Glutamatergic neuron (in vitro differentiated cells): ENCODE results near the gene MXD4. TPM values are rescaled to one million over a fixed set of nuclear protein-coding genes. Genes with fewer than 3 reads are reported as not detected.

ENCODE experiments used
- DNase-seq: peaks from one replicate; pipeline ENCODE4 v3.0.0; 2022
- H3K27ac Mint-ChIP-seq: one replicate; pipeline ENCODE4 v1.8.0; 2020; ENCODE audit warnings: mild to moderate bottlenecking, mixed read lengths, inconsistent platforms; ENCODE audit not compliant: unreplicated experiment
- H3K27me3 Mint-ChIP-seq: one replicate; pipeline ENCODE4 v1.8.0; 2020; ENCODE audit warnings: mild to moderate bottlenecking, moderate library complexity, mixed read lengths, inconsistent platforms; ENCODE audit not compliant: unreplicated experiment
- H3K36me3 Mint-ChIP-seq: one replicate; pipeline ENCODE4 v1.8.0; 2020; ENCODE audit warnings: mild to moderate bottlenecking, mixed read lengths, inconsistent platforms; ENCODE audit not compliant: unreplicated experiment
- H3K4me1 Mint-ChIP-seq: one replicate; pipeline ENCODE4 v1.8.0; 2020; ENCODE audit warnings: mild to moderate bottlenecking, low read depth, mixed read lengths, inconsistent platforms; ENCODE audit not compliant: unreplicated experiment
- H3K4me3 Mint-ChIP-seq: one replicate; pipeline ENCODE4 v1.8.0; 2020; ENCODE audit warnings: mild to moderate bottlenecking, mixed read lengths, inconsistent platforms; ENCODE audit not compliant: unreplicated experiment
- H3K9me3 Mint-ChIP-seq: one replicate; pipeline ENCODE4 v1.8.0; 2020; ENCODE audit warnings: mild to moderate bottlenecking, moderate library complexity, mixed read lengths, inconsistent platforms; ENCODE audit not compliant: unreplicated experiment
- CTCF ChIP-seq: fragments of 200-600 bp; sonication (generic); IDR thresholded peaks from one replicate; pipeline ENCODE4 v1.5.0; 2021; ENCODE audit not compliant: partially characterized antibody, unreplicated experiment
- long read RNA-seq: library from polyadenylated mRNA; unstranded; transcript quantifications from one replicate; pipeline ENCODE4 v2.0.0, GENCODE V29; 2020; ENCODE audit not compliant: unreplicated experiment
- total RNA-seq: library from RNA; stranded (reverse); fragmentation: NEBNext Ultra II Directional; extraction: Animal tissue kit (Norgen Biotek cat#: 25700); gene quantifications from one replicate; pipeline ENCODE4 v1.2.1, GENCODE V29; 2021; ENCODE audit not compliant: unreplicated experiment

The MXD4 gene
- total RNA-seq = 143 TPM
- long read RNA-seq, full-length matches to known transcripts = 6 of 36 reads
- long read RNA-seq, partial matches to known transcripts = 1 of 36 reads
- long read RNA-seq, other reads (novel, unspliced or antisense) = 29 of 36 reads

GRCh38 chr4:2261853-2262144 is at the start of gene MXD4:
MXD4 (minus strand) TSS chr4:2262109; CDS start chr4:2261980, 129 bp downstream.
- TF ChIP-seq CTCF = no peak
- no peak for DNase-seq
- Mint-ChIP-seq H3K4me1 (peaks cover 11% of the 10 kb centered on the region), H3K27ac (peak within 1 kb of the TSS; percentile 66), H3K9me3 (peaks cover 3% of the 10 kb centered on the region), H3K27me3 (no peaks in the 10 kb centered on the region), H3K4me3 (peak within 1 kb of the TSS; percentile 76), H3K36me3 (no peaks in the 10 kb centered on the region)

- no peak for DNase-seq
- Mint-ChIP-seq H3K4me1 (no peaks in the 10 kb centered on the region), H3K27ac (no peak overlapping the region), H3K27me3 (peaks cover 4% of the 10 kb centered on the region), H3K9me3 (peaks cover 7% of the 10 kb centered on the region), H3K36me3 (peaks cover 8% of the 10 kb centered on the region), H3K4me3 (no peak overlapping the region)
- TF ChIP-seq CTCF = no peak
Measured at GRCh38 chr4:2306773-2307410, 45.0 kb upstream of the MXD4 start.

- peaks cover 9% of the 10 kb centered on the region for H3K9me3 Mint-ChIP-seq
- H3K36me3 Mint-ChIP-seq = peaks cover 8% of the 10 kb centered on the region
- no peak for DNase-seq
- no peaks in the 10 kb centered on the region for H3K4me1 Mint-ChIP-seq
- no peak overlapping the region for H3K4me3 Mint-ChIP-seq
- H3K27me3 Mint-ChIP-seq = peaks cover 6% of the 10 kb centered on the region
- TF ChIP-seq CTCF = no peak
- H3K27ac Mint-ChIP-seq = no peak overlapping the region
Measured at GRCh38 chr4:2305766-2306501, 44.0 kb upstream of the MXD4 start.

GRCh38 chr4:2304877-2305561 is 43.1 kb upstream of the MXD4 start:
- no peak overlapping the region for H3K27ac Mint-ChIP-seq
- no peak overlapping the region for H3K4me3 Mint-ChIP-seq
- DNase-seq = no peak
- H3K9me3 Mint-ChIP-seq = peaks cover 11% of the 10 kb centered on the region
- no peak for TF ChIP-seq CTCF
- H3K36me3 Mint-ChIP-seq = peaks cover 8% of the 10 kb centered on the region
- H3K4me1 Mint-ChIP-seq = peaks cover 2% of the 10 kb centered on the region
- H3K27me3 Mint-ChIP-seq = peaks cover 8% of the 10 kb centered on the region
